ENCODE measurements around the gene C10orf90.

C10orf90 gene

DNA sequence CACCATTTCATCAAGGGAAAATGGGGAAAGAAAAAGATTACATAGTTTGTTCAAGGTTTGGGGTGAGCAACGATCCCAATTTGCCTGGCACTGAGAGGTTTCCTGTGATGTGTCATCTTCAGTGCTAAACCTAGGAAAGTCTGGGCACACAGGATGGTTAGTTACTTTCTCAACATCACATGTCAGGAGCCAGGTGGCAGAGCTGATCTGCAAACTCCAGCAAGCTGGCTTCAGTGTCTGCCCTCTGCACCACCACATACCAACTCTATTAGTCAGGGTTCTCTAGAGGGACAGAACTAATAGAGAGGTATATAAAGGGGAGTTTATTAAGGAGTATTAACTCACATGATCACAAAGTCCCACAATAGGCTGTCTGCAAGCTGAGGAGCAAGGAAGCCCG is 293.5 kb downstream of the C10orf90 start:
- Histone ChIP-seq H3K27me3 (no peaks in the 10 kb centered on the region), H3K36me3 (no peaks in the 10 kb centered on the region), H3K9me3 (no peaks in the 10 kb centered on the region), H3K4me1 (ENCODE audit: control insufficient read depth in 1 of 2, insufficient read depth in 1 of 2, low read depth in 1 of 2, low read length in 1 of 2) (no peaks in the 10 kb centered on the region), H3K27ac (no peak overlapping the region), H3K4me3 (ENCODE audit: low read depth in 1 of 2, low read length in 1 of 2) (no peak overlapping the region)
- TF ChIP-seq, protein P1, sequence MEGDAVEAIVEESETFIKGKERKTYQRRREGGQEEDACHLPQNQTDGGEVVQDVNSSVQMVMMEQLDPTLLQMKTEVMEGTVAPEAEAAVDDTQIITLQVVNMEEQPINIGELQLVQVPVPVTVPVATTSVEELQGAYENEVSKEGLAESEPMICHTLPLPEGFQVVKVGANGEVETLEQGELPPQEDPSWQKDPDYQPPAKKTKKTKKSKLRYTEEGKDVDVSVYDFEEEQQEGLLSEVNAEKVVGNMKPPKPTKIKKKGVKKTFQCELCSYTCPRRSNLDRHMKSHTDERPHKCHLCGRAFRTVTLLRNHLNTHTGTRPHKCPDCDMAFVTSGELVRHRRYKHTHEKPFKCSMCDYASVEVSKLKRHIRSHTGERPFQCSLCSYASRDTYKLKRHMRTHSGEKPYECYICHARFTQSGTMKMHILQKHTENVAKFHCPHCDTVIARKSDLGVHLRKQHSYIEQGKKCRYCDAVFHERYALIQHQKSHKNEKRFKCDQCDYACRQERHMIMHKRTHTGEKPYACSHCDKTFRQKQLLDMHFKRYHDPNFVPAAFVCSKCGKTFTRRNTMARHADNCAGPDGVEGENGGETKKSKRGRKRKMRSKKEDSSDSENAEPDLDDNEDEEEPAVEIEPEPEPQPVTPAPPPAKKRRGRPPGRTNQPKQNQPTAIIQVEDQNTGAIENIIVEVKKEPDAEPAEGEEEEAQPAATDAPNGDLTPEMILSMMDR (IDR thresholded peaks at IDR 0.05): no peak

DNA sequence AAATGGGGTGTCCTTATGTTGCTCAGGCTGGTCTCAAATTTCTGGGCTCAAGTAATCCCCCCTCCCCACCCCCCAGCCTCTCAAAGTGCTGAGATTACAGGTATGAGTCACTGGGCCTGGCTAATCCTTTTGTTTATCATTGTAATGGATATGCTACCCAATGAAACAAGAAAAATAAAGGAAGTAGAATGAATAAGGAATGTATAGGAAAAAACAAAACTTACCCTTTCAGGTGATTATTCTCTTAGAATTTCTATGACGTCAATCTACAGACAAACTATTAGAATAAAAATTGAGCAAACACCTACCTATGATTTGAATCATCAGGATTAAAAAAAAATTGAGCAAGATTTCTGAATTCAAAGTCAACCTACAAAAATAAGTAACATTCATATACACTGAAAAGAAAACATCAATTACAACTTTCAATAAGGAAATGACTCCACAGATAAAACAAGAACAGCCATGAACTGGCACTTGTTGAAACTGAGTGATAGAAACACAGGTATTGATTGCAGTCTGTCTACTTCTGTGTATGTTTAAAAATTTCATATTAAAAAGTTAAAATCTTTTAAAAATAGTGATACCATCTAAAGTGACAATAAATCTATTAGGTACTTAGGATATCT is 294.5 kb downstream of the C10orf90 start:
- H3K27me3 ChIP-seq: no peaks in the 10 kb centered on the region
- no peaks in the 10 kb centered on the region for H3K4me1 ChIP-seq (ENCODE audit: control insufficient read depth in 1 of 2, insufficient read depth in 1 of 2, low read depth in 1 of 2, low read length in 1 of 2)
- H3K9me3 ChIP-seq: no peaks in the 10 kb centered on the region
- TF ChIP-seq, protein P1 (IDR thresholded peaks at IDR 0.05): no peak
- H3K4me3 ChIP-seq (ENCODE audit: low read depth in 1 of 2, low read length in 1 of 2): no peak overlapping the region
- no peak overlapping the region for H3K27ac ChIP-seq
- no peaks in the 10 kb centered on the region for H3K36me3 ChIP-seq

DNA sequence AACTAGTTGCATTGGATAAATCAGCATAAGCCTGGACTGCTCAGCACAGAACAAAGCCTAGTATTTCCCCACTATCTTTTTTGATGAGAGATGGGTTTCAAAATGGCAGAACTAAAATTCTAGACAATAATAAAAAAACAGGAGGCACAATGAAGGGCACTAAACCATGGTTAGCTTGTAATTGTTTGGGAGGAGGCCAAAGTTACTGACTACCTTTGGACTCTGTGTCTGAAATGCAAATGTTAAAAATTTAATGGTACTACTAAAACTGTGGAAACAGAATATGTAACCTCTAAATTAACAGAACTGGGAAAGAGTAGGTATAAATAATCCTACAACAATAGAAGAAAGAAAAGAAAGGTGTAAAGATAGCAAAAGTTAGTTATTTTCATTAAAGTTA is 295.2 kb downstream of the C10orf90 start:
- no peaks in the 10 kb centered on the region for H3K9me3 ChIP-seq
- no peaks in the 10 kb centered on the region for H3K36me3 ChIP-seq
- no peak overlapping the region for H3K27ac ChIP-seq
- H3K27me3 ChIP-seq: no peaks in the 10 kb centered on the region
- TF ChIP-seq, protein P1 (IDR thresholded peaks at IDR 0.05): no peak
- H3K4me3 ChIP-seq (ENCODE audit: low read depth in 1 of 2, low read length in 1 of 2): no peak overlapping the region
- H3K4me1 ChIP-seq (ENCODE audit: control insufficient read depth in 1 of 2, insufficient read depth in 1 of 2, low read depth in 1 of 2, low read length in 1 of 2): no peaks in the 10 kb centered on the region

All from neutrophil (primary cell).